ENCODE measurements around the gene BORCS8. TPM values are rescaled to one million over a fixed set of nuclear protein-coding genes. Genes with fewer than 3 reads are reported as not detected.
"Not testable (repeated sequence)": the region's sequence is repeated elsewhere in the genome, so short reads cannot be mapped to it uniquely, and the experiment has no call there.

The BORCS8 gene
- total and polyA plus RNA-seq, 12 donors, result 21.1 to 33.2 (median 25.0) TPM

- H3K27ac ChIP-seq, result no peak overlapping the region
- peaks cover 8 to 69% (median 45%) of the 10 kb centered on the region in 7 donors for H3K27me3 ChIP-seq
- WGBS, 2 donors, result 81 to 88% methylated on average over 5 of the region's 5 CpGs
- no peak for DNase-seq
- ATAC-seq, result no peak
- TF ChIP-seq CTCF (IDR thresholded peaks at IDR 0.05), result no peak
- H3K4me3 ChIP-seq, result no peak overlapping the region
- no peaks in the 10 kb centered on the region for H3K36me3 ChIP-seq
- intact Hi-C loops (cut with DNase I), result loop anchor here in 1 of 10 donors (5.0 kb wide), 1 partner anchor 76 kb away; no protein-coding TSS in a partner anchor
- H3K9me3 ChIP-seq, result no peaks in the 10 kb centered on the region
- peaks cover 0 to 10% (median 0%) of the 10 kb centered on the region in 9 donors for H3K4me1 ChIP-seq
These were observed 31.1 kb upstream of the BORCS8 start for GRCh38 chr19:19223060-19223459.

GRCh38 chr19:19221000-19221399 is 29.0 kb upstream of the BORCS8 start:
- not testable (repeated sequence) for ATAC-seq, H3K4me1 ChIP-seq, H3K4me3 ChIP-seq, DNase-seq, H3K27ac ChIP-seq, H3K9me3 ChIP-seq, H3K36me3 ChIP-seq
- 84% methylated on average over 8 of the region's 8 CpGs for WGBS, 2 donors
- H3K27me3 ChIP-seq, result peaks cover 8 to 53% (median 38%) of the 10 kb centered on the region in 7 donors
- intact Hi-C loops (cut with DNase I), result loop anchor here in 1 of 10 donors (5.0 kb wide), 1 partner anchor 74 kb away; no protein-coding TSS in a partner anchor

- no peak for TF ChIP-seq CTCF (IDR thresholded peaks at IDR 0.05)
- Histone ChIP-seq H3K4me1 (no peaks in the 10 kb centered on the region), H3K9me3 (peaks cover 0 to 7% (median 0%) of the 10 kb centered on the region in 11 donors), H3K4me3 (no peak overlapping the region), H3K36me3 (no peaks in the 10 kb centered on the region), H3K27me3 (peaks cover 0 to 52% (median 33%) of the 10 kb centered on the region in 7 donors), H3K27ac (no peak overlapping the region)
- ATAC-seq (no peak), DNase-seq (no peak)
- intact Hi-C loops (cut with DNase I), result no loop called here
- WGBS, 2 donors, result 86 to 87% methylated on average over 21 of the region's 21 CpGs
These were observed 27.0 kb upstream of the BORCS8 start for GRCh38 chr19:19218911-19219310.

- Histone ChIP-seq H3K4me1 (no peaks in the 10 kb centered on the region), H3K36me3 (no peaks in the 10 kb centered on the region), H3K4me3 (no peak overlapping the region), H3K27me3 (peaks cover 0 to 52% (median 47%) of the 10 kb centered on the region in 7 donors), H3K9me3 (peaks cover 0 to 7% (median 0%) of the 10 kb centered on the region in 11 donors), H3K27ac (no peak overlapping the region)
- no peak for DNase-seq
- no peak for TF ChIP-seq CTCF (IDR thresholded peaks at IDR 0.05)
- intact Hi-C loops (cut with DNase I), result no loop called here
- WGBS, 2 donors, result 48% methylated on average over 4 of the region's 4 CpGs
- no peak for ATAC-seq
These were observed 25.1 kb upstream of the BORCS8 start for GRCh38 chr19:19217099-19217498.

- intact Hi-C loops (cut with DNase I), result no loop called here
- ATAC-seq, result no peak
- TF ChIP-seq CTCF (IDR thresholded peaks at IDR 0.05), result no peak
- Histone ChIP-seq H3K27me3 (peaks cover 0 to 63% (median 56%) of the 10 kb centered on the region in 7 donors), H3K9me3 (peaks cover 0 to 7% (median 0%) of the 10 kb centered on the region in 11 donors), H3K27ac (no peak overlapping the region), H3K36me3 (no peaks in the 10 kb centered on the region), H3K4me1 (no peaks in the 10 kb centered on the region), H3K4me3 (no peak overlapping the region)
- no peak for DNase-seq
- WGBS, 2 donors, result 75 to 77% methylated on average over 4 of the region's 4 CpGs
These were observed 23.8 kb upstream of the BORCS8 start for GRCh38 chr19:19215792-19216191.
